ENCODE data around the gene CPNE2. TPM values are rescaled to one million over a fixed set of nuclear protein-coding genes. Genes with fewer than 3 reads are reported as not detected.

CPNE2 gene
- polyA plus RNA-seq, 2 of the 4 experiments (the other 2 are of a cell fraction): 36.7 TPM

DNA sequence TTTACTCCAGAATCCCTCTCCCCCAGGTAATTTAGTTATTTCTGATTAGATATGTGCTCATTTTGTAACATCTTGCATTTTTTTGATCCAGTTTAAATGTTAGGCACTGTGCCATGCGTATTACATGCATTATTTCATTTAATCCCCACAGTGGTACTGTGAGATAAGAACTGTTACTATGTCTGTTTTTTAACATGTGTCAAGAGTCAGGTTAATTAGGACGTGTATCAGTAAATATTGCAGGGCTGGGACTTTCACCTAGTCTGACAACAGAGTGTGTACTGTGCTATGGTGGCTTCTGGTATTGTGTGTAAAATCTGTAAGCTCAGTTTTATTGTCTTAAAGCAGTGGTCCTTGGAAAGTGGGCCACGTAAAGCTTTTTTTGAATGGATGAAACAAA lies 104.4 kb downstream of the CPNE2 start:
- no peaks in the 10 kb centered on the region for H3K9me3 ChIP-seq
- FAIRE-seq (no peak), DNase-seq (ENCODE audit: low read depth in 1 of 2, low spot score in 1 of 2) (no peak), ATAC-seq (no peak)
- peaks cover 51% of the 10 kb centered on the region for H3K4me1 ChIP-seq
- H3K4me2 ChIP-seq: peak overlapping the region; percentile 0; the same call in 1 of the 3 replicates
- H3K4me3 ChIP-seq: no peak overlapping the region
- TF ChIP-seq EP300 (IDR thresholded peaks at IDR 0.05) (no peak), HDAC2 (IDR thresholded peaks at IDR 0.05) (no peak), PHF8 (IDR thresholded peaks at IDR 0.05; ENCODE audit: borderline replicate concordance, low read depth) (no peak), RFX5 (IDR thresholded peaks at IDR 0.05) (no peak), CEBPB (IDR thresholded peaks at IDR 0.05) (no peak)
- TF ChIP-seq, protein P1, sequence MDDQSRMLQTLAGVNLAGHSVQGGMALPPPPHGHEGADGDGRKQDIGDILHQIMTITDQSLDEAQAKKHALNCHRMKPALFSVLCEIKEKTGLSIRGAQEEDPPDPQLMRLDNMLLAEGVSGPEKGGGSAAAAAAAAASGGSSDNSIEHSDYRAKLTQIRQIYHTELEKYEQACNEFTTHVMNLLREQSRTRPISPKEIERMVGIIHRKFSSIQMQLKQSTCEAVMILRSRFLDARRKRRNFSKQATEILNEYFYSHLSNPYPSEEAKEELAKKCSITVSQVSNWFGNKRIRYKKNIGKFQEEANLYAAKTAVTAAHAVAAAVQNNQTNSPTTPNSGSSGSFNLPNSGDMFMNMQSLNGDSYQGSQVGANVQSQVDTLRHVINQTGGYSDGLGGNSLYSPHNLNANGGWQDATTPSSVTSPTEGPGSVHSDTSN (IDR thresholded peaks at IDR 0.05): no peak
- TF ChIP-seq, protein P2, sequence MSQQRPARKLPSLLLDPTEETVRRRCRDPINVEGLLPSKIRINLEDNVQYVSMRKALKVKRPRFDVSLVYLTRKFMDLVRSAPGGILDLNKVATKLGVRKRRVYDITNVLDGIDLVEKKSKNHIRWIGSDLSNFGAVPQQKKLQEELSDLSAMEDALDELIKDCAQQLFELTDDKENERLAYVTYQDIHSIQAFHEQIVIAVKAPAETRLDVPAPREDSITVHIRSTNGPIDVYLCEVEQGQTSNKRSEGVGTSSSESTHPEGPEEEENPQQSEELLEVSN (IDR thresholded peaks at IDR 0.05; ENCODE audit: borderline replicate concordance, low read depth): no peak
- ChIA-PET CTCF (interaction anchor here (1.0 to 2.1 kb wide), 3 partner anchors 24 to 103 kb away, joined by 3 to 7 read pairs (median 3); no protein-coding TSS in a partner anchor), POLR2A (interaction anchor here (0.6 to 0.7 kb wide), 2 partner anchors 13 to 298 kb away, joined by 3 to 4 read pairs; no protein-coding TSS in a partner anchor)
- peak overlapping the region; percentile 19 to 90; a peak in 4 of 6 replicates for H3K27ac ChIP-seq
- WGBS (ENCODE audit: missing lambda C conversion rate): 71% methylated on average over 3 of the region's 3 CpGs

Other genes with a start within 250 kb of the CPNE2 start
- gene SLC12A3, start 227.4 kb upstream of the CPNE2 start, polyA plus RNA-seq (2011; rRNA removed): 0.01 and 0.09 TPM in 2 replicates
- gene SLC12A3, start 227.4 kb upstream of the CPNE2 start, polyA plus RNA-seq (2017; fragmentation: RNase III; extraction: RNeasy Plus Mini Kit Qiagen cat#74134 plus additional on column Dnase treatment): 0.08 TPM in 1 of 3 replicates, not detected in the others
- 140 and 182 TPM in 2 replicates for gene HERPUD1, start 160.4 kb upstream of the CPNE2 start, polyA plus RNA-seq (2011; rRNA removed)
- gene HERPUD1, start 160.4 kb upstream of the CPNE2 start, polyA plus RNA-seq (2017; fragmentation: RNase III; extraction: RNeasy Plus Mini Kit Qiagen cat#74134 plus additional on column Dnase treatment): 58.7 to 65.8 TPM (median 63.4 TPM) in 3 replicates
- gene CETP, start 130.6 kb upstream of the CPNE2 start, polyA plus RNA-seq (2011; rRNA removed): not detected in 2 replicates
- not detected in 3 replicates for gene CETP, start 130.6 kb upstream of the CPNE2 start, polyA plus RNA-seq (2017; fragmentation: RNase III; extraction: RNeasy Plus Mini Kit Qiagen cat#74134 plus additional on column Dnase treatment)
- gene NLRC5, start 103.0 kb upstream of the CPNE2 start, polyA plus RNA-seq (2011; rRNA removed): 2.5 and 2.6 TPM in 2 replicates
- 3.4 to 3.6 TPM (median 3.5 TPM) in 3 replicates for gene NLRC5, start 103.0 kb upstream of the CPNE2 start, polyA plus RNA-seq (2017; fragmentation: RNase III; extraction: RNeasy Plus Mini Kit Qiagen cat#74134 plus additional on column Dnase treatment)
- 128 and 155 TPM in 2 replicates for gene PSME3IP1, start 93.5 kb downstream of the CPNE2 start, polyA plus RNA-seq (2011; rRNA removed)
- 157 to 159 TPM (median 158 TPM) in 3 replicates for gene PSME3IP1, start 93.5 kb downstream of the CPNE2 start, polyA plus RNA-seq (2017; fragmentation: RNase III; extraction: RNeasy Plus Mini Kit Qiagen cat#74134 plus additional on column Dnase treatment)
- gene RSPRY1, start 93.7 kb downstream of the CPNE2 start, polyA plus RNA-seq (2011; rRNA removed): 50.0 and 58.5 TPM in 2 replicates
- gene RSPRY1, start 93.7 kb downstream of the CPNE2 start, polyA plus RNA-seq (2017; fragmentation: RNase III; extraction: RNeasy Plus Mini Kit Qiagen cat#74134 plus additional on column Dnase treatment): 30.2 to 32.2 TPM (median 31.9 TPM) in 3 replicates
- 117 and 126 TPM in 2 replicates for gene ARL2BP, start 152.7 kb downstream of the CPNE2 start, polyA plus RNA-seq (2011; rRNA removed)
- 64.0 to 68.7 TPM (median 67.0 TPM) in 3 replicates for gene ARL2BP, start 152.7 kb downstream of the CPNE2 start, polyA plus RNA-seq (2017; fragmentation: RNase III; extraction: RNeasy Plus Mini Kit Qiagen cat#74134 plus additional on column Dnase treatment)
- gene PLLP, start 192.1 kb downstream of the CPNE2 start, polyA plus RNA-seq (2011; rRNA removed): 3.3 and 3.7 TPM in 2 replicates
- 1.5 to 1.9 TPM (median 1.8 TPM) in 3 replicates for gene PLLP, start 192.1 kb downstream of the CPNE2 start, polyA plus RNA-seq (2017; fragmentation: RNase III; extraction: RNeasy Plus Mini Kit Qiagen cat#74134 plus additional on column Dnase treatment)

All from A549 (cell line).